ENCODE results near the gene ISCA2. TPM values are rescaled to one million over a fixed set of nuclear protein-coding genes. Genes with fewer than 3 reads are reported as not detected.

Gene ISCA2
- total RNA-seq, 1 experiment from 2014 or later, result 33.0 TPM

DNA sequence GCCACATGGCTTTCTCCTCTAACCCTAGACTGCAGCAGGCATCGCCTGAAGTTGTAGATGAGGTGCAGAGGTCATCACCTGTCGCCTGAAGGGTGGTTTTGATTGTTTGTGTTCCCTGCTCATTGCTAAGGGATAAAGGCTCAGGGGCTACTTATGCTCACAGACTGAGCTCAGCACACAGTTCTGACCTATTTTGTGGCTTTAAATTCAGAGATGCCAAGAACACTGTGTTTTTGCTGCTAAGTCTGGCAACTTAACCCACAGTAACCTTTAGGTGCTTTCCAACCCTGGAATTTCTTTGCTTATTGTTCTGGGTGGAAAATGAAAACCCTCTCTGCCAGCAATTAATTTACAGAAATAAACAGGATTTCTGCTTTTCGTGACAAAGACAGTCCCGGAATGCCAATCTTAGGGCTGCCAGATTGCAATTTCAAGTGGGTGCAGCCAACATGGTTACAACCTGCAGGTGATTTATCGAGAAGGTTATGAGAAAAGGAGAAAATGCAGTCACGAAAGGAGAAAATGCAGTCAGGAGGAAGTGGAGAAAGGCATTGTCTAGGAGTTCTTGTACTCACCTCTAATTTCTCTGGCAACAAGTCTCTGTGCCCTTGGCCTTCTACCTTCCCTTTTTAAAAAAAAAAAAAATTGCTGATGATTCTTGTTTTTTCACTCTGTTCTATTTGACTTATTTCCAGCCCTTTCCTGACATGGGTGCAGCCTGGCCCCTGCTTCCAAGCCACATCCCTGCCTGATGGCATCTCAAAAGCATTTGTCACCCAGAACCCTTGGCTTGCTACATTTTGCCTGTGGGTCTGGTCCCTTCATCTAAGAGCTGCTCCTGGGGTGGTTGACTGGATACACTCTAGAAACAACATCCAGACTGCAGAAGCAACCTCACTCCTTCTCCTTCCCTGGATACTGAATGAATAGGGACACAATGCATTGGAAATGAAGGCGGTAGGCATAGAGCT is 23.7 kb upstream of the ISCA2 start:
- Mint-ChIP-seq H3K27me3 (ENCODE audit: insufficient read depth, unreplicated experiment) (no peaks in the 10 kb centered on the region), H3K9me3 (ENCODE audit: unreplicated experiment) (no peaks in the 10 kb centered on the region), H3K27ac (ENCODE audit: unreplicated experiment) (no peak overlapping the region), H3K4me3 (ENCODE audit: unreplicated experiment) (no peak overlapping the region), H3K36me3 (ENCODE audit: insufficient read depth, unreplicated experiment) (peaks cover 6% of the 10 kb centered on the region), H3K4me1 (ENCODE audit: low read depth, unreplicated experiment) (no peaks in the 10 kb centered on the region)
- Histone ChIP-seq H3K36me3 (ENCODE audit: control insufficient read depth, insufficient read depth, low read length) (no peaks in the 10 kb centered on the region), H3K4me3 (ENCODE audit: low read depth, low read length) (no peak overlapping the region), H3K4me1 (no peaks in the 10 kb centered on the region), H3K27me3 (replicated peaks; ENCODE audit: control insufficient read depth, insufficient read depth, low read length) (no peaks in the 10 kb centered on the region), H3K9me3 (no peaks in the 10 kb centered on the region)
- no TSS peak for BruUV-seq (replicated peaks)
- no peak for DNase-seq
- TF ChIP-seq, protein P1, sequence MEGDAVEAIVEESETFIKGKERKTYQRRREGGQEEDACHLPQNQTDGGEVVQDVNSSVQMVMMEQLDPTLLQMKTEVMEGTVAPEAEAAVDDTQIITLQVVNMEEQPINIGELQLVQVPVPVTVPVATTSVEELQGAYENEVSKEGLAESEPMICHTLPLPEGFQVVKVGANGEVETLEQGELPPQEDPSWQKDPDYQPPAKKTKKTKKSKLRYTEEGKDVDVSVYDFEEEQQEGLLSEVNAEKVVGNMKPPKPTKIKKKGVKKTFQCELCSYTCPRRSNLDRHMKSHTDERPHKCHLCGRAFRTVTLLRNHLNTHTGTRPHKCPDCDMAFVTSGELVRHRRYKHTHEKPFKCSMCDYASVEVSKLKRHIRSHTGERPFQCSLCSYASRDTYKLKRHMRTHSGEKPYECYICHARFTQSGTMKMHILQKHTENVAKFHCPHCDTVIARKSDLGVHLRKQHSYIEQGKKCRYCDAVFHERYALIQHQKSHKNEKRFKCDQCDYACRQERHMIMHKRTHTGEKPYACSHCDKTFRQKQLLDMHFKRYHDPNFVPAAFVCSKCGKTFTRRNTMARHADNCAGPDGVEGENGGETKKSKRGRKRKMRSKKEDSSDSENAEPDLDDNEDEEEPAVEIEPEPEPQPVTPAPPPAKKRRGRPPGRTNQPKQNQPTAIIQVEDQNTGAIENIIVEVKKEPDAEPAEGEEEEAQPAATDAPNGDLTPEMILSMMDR (IDR thresholded peaks at IDR 0.05; ENCODE audit: insufficient read depth in 1 of 2, low read depth in 1 of 2, low read length in 1 of 2, severe bottlenecking in 1 of 2, unreplicated experiment in 1 of 2), result no peak
- intact Hi-C loops (cut with micrococcal nuclease; ENCODE audit: unreplicated experiment), result no loop called here
- ChIA-PET POLR2A (no interaction called here), CTCF (no interaction called here)

DNA sequence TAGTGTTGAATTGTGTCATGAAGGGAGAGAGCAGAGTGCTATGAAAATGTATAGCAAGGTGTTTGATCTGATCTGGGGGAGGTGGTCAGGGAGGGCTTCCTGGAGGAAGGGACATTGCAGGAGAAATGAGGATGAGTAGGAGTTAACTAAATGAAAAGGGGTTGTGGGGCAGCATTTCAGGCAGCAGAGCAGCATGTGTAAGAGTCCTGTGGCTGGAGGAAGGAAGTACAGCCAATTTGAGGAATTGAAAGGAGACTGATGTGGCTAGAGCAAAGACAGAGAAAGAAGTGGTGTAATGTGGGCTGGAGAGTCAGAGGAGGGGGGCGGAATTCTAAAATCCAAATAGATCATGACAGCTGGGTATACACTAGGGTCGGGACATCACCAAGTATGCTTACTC is 21.0 kb upstream of the ISCA2 start:
- peaks cover 6% of the 10 kb centered on the region for H3K36me3 Mint-ChIP-seq (ENCODE audit: insufficient read depth, unreplicated experiment)
- H3K4me3 ChIP-seq (ENCODE audit: low read depth, low read length), result no peak overlapping the region
- BruUV-seq (replicated peaks), result no TSS peak
- POLR2A ChIA-PET, result no interaction called here
- H3K27me3 Mint-ChIP-seq (ENCODE audit: insufficient read depth, unreplicated experiment), result no peaks in the 10 kb centered on the region
- H3K27me3 ChIP-seq (replicated peaks; ENCODE audit: control insufficient read depth, insufficient read depth, low read length), result no peaks in the 10 kb centered on the region
- no peak overlapping the region for H3K27ac Mint-ChIP-seq (ENCODE audit: unreplicated experiment)
- H3K4me1 ChIP-seq, result no peaks in the 10 kb centered on the region
- TF ChIP-seq, protein P1 (IDR thresholded peaks at IDR 0.05; ENCODE audit: insufficient read depth in 1 of 2, low read depth in 1 of 2, low read length in 1 of 2, severe bottlenecking in 1 of 2, unreplicated experiment in 1 of 2), result no peak
- no peaks in the 10 kb centered on the region for H3K4me1 Mint-ChIP-seq (ENCODE audit: low read depth, unreplicated experiment)
- CTCF ChIA-PET, result no interaction called here
- no peaks in the 10 kb centered on the region for H3K9me3 Mint-ChIP-seq (ENCODE audit: unreplicated experiment)
- no peaks in the 10 kb centered on the region for H3K9me3 ChIP-seq
- no peak for DNase-seq
- intact Hi-C loops (cut with micrococcal nuclease; ENCODE audit: unreplicated experiment), result no loop called here
- H3K4me3 Mint-ChIP-seq (ENCODE audit: unreplicated experiment), result no peak overlapping the region
- H3K36me3 ChIP-seq (ENCODE audit: control insufficient read depth, insufficient read depth, low read length), result no peaks in the 10 kb centered on the region

DNA sequence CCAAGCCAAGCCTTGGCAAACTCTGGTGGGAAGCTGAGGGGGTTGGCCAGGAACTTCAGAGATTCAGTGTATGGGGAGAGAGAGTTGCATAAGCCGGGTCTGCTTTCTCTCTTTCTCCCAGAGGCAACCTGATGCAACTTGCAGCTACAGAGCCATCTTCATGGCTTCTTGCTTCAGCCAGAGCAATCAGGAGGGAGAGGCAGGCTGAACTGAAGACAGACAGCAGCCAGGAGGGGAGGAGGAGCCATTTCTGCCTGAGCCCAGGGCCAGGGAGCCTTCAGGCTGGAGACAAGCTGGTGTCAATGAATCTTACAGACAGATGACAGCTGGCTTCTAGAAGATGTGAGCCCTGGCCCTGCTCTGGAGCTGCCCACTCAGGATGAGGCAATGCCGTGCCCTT is 19.2 kb upstream of the ISCA2 start:
- Histone ChIP-seq H3K4me1 (no peaks in the 10 kb centered on the region), H3K9me3 (no peaks in the 10 kb centered on the region), H3K36me3 (ENCODE audit: control insufficient read depth, insufficient read depth, low read length) (no peaks in the 10 kb centered on the region), H3K27me3 (replicated peaks; ENCODE audit: control insufficient read depth, insufficient read depth, low read length) (no peaks in the 10 kb centered on the region), H3K4me3 (ENCODE audit: low read depth, low read length) (no peak overlapping the region)
- TF ChIP-seq, protein P1 (IDR thresholded peaks at IDR 0.05; ENCODE audit: insufficient read depth in 1 of 2, low read depth in 1 of 2, low read length in 1 of 2, severe bottlenecking in 1 of 2, unreplicated experiment in 1 of 2), result no peak
- no peaks in the 10 kb centered on the region for H3K4me1 Mint-ChIP-seq (ENCODE audit: low read depth, unreplicated experiment)
- no TSS peak for BruUV-seq (replicated peaks)
- no peak overlapping the region for H3K27ac Mint-ChIP-seq (ENCODE audit: unreplicated experiment)
- no peaks in the 10 kb centered on the region for H3K27me3 Mint-ChIP-seq (ENCODE audit: insufficient read depth, unreplicated experiment)
- peaks cover 6% of the 10 kb centered on the region for H3K36me3 Mint-ChIP-seq (ENCODE audit: insufficient read depth, unreplicated experiment)
- POLR2A ChIA-PET, result interaction anchor here (0.6 kb wide), 1 partner anchor 154 kb away, joined by 6 read pairs; no protein-coding TSS in a partner anchor
- intact Hi-C loops (cut with micrococcal nuclease; ENCODE audit: unreplicated experiment), result no loop called here
- H3K4me3 Mint-ChIP-seq (ENCODE audit: unreplicated experiment), result no peak overlapping the region
- CTCF ChIA-PET, result no interaction called here
- no peaks in the 10 kb centered on the region for H3K9me3 Mint-ChIP-seq (ENCODE audit: unreplicated experiment)
- DNase-seq, result no peak

Measured in Caco-2 (cell line).